HG03571 (cell line): ENCODE results near the gene FAM53B.

Source experiments
- ATAC-seq: cut with Tn5 transposase; IDR thresholded peaks from one replicate; pipeline ENCODE4 v1.9.1; 2021; ENCODE audit not compliant: unreplicated experiment

Gene FAM53B

DNA sequence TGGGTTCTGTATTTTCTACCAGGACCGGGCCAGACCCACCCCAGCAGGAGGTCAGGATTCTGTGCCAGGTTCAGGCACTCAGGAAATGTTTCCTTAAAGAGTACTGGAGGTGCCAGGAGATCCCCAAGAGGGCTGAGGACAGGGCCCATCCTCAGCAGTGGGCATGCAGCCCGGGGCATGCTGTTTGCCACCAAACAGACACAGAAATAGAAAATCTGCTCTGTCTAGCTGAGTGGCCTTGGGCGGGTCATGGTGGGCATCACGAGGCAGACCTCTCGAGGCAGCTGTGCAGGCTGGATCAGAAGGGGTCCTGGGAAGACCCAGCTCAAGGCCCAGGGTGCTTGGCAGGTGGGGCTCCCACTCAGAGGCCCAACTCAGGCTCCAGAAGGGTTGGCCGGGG lies 105.0 kb downstream of the FAM53B start:
- ATAC-seq = no peak

DNA sequence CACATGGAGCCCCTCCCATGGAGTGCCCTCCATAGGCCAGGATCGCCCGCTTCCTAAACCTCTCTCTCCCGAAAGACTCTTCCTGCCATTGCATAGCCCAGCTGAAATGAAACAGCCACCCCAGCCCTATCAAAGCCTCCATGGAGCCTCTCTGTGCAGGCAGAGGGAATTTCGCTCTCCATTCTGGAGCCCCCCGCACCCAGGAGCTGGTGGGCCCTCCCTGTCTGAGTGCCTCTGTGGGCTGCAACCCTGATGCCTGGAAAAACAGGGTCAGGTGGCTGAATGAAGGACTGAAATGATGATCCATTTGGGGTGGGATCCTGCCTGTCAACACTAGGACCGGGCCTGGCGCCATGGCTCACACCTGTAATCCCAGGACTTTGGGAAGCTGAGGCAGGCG lies 106.4 kb downstream of the FAM53B start:
- no peak for ATAC-seq

DNA sequence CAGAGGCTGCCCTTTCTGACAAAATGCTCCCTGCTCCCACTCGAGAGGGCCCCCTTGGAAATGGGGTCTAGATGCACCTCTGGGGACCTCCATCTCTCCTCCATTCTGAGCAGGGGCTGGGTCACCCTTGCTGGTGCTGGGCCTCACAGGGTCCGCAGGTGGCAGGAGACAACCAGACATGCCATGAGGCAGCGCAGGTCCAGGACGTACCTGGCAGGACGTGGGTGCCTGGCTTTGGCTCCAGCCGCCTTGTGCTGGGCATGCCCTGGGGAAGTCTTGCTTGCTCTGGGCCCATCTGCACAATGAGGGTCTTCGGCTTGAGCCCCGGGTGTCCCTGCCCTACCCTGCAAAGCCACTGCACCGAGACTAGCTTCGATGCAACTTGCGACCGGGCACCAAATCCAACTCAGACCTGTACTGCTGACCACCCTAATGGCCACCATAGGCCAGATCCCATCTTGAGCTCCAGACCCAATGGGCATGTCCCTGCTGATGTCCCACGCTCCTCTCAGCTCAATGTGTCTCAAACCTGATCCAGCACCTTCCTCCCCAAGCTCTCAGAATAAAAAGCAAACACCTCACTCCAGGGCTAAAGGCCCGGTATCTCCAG lies 107.0 kb downstream of the FAM53B start:
- ATAC-seq = no peak

DNA sequence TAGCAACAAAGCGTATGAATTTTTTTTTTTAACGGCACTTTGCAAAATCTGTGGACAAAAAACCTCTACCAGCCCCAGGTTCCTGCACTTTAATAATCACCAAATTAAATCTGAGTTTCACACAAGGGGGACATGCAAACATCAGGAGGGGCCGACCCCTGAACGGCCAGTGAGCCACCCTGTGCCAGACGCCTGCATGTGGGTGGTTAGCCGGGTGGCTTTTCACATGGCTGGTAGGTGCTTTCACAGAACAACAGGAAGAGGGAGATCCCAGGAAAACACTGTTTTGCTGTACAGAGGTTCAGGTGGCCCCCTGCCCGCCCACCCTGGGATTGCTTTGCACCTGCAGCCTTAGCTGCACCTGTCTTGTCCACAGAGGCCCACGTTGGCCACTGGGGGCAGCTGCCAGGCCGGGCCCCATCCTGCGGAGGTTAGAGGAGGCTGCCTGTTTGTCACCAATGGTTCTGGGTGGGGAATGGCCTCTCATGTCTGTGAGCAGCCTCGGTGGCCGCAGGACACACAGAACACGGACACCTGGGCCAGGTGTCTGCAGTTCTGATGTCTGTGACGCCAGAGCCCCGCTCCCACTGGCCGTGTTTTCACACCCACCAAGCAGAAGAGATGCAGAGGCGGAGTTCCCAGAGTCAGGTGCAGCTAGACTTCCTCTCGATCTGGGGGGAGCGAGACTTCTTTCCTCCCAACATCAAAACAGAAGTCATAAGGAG lies 107.7 kb downstream of the FAM53B start:
- no peak for ATAC-seq

DNA sequence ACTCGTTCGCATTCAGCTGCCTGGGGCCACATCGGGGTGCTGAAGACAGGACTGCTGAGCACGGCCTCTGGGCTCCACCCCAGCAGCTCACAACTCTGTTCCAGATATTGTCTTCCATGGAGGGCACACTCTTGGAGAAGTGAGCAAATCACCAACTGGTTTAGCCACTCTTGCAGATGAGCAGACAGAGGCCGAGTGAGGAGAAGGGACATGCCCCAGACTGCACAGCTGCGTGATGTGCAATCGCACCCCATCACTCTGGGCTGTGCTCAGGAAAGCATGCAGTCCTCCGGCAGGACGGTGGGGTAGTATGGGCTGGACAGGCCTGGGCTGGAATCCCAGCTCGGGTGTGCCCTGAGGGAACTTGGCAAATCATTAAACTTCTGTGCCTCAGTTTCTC lies 111.6 kb downstream of the FAM53B start:
- no peak for ATAC-seq

DNA sequence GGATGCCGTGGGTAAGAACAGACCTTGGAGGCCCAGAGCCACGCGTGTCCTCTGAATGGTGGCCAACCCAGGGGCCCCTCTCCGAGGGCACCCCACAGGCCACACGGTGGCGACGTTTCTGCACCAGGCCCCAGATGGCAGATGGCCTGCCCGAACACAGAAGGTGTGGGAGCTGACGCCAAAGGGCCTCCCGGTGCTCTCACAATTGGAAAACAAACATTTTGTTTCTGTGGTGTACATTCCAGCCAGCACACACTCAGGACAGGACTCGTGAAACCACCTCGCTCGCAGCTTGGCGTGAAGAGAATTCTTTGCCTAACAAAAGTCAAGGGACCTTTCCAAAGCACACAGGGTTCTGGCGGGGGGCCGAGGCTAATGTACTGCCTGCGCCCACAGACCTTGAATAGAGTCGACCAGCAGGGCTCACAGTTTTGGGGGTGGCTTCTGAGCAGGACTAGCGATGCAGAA lies 112.1 kb downstream of the FAM53B start:
- no peak for ATAC-seq

DNA sequence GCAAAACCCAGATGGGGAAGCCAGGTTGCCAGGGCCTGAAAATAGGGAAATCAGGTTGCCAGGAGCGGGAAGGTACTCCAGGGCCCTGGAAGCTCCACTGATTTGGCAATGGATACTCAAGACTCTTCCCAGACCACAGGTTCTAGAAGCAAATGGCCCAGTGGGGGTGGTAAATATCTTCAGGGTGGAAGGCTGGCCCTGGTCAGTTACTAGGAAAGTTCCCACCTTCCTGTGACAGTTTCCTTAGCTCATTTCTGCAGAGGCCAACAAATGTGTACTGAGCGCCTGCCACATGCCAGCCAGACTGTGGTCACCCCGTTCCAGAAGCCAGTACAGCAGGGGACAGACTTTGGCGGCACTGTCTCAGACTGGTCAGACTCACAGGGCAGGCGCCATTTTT lies 113.6 kb downstream of the FAM53B start:
- ATAC-seq = no peak

DNA sequence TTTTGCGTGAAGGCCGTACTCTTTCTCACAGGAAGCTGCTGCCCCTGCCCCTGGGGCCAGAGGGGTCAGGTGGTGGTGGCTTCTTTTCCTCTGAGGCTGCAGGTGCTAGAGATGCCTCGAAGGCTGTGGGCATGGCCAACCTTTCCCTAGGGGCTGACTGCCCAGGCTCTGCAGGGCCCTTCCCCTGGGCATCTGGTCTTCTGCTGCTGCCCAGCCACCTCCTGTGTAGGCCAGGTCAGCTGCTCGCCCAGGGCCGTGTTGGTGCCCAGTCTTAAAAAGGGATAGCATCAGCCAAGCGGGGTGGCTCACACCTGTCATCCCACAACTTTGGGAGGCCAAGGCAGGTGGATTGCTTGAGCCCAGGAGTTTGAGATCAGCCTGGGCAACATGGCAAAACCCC lies 114.3 kb downstream of the FAM53B start:
- ATAC-seq = no peak

DNA sequence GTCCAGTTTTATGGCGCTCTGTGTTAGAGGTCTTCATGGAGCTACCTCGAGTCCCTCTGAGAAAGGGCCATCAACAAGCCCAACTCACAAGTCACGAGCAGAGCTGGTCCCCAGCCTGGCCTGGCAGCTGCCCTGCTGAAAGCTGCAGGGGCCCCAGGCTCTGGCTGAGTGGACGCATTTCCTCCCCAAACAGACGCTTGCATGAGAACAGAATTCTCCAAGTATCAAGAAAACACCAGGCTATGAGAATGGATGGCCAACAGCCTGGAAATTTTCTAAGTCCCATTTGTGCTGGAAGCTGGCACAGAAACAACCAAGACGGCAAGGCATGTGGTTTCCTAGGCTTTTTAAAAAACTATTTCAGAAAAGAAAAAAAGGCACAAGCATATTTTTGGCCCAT lies 114.8 kb downstream of the FAM53B start:
- ATAC-seq = no peak

DNA sequence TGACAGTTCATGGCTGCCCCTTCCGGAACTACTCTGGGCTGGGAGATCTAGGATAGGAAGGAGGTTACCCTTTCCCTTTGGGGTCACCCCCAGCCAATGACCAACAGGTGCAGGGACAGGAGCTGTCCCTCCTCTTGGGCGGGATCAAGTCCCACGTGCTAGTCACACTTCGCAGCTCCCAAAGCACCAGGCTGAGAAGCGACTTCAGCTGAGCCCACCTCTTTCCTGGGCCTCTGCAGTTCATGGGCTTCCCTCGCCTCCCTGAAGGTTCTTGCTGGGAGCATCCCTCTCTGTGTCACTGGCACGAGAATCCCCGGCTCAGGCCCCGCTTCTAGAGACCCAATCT lies 115.5 kb downstream of the FAM53B start:
- ATAC-seq = no peak

DNA sequence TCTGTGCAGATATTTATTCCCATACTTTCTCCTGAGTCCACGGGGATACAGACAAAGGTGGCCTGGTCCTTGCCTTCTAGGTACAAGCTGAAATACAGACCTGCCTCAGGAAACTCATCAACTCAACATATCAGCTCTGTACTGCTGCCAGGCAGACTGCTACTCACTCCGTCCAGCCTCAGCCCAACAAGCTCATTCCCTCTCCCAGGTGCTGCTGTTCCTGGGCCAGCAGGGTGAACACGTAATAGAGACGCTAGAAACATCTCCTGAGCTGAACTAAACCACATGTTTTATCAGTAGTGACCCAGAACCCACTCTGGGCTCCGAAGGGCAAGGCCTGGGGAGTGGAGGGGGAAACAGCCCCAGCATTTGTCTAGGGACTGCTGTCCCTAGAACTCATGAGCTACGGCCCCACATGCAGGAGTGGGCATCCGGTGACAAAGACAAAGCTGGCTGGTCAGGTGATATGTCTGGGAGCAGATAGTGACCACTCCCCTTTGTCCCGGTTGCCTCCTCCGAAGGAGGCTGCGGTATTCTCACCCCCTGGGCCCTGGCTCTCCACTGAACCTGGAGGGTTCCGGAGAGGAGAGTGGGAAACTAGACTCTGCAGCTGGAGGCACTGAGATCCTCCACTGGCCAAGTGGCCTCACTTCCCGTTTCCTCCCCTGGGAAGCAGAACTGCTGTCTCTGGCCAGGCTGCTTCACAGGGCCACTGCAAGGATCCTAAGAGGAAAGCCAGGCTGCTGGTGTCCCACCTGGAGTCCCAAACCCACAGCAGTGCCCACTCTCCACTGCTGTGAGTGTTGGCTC lies 116.1 kb downstream of the FAM53B start:
- ATAC-seq = no peak

DNA sequence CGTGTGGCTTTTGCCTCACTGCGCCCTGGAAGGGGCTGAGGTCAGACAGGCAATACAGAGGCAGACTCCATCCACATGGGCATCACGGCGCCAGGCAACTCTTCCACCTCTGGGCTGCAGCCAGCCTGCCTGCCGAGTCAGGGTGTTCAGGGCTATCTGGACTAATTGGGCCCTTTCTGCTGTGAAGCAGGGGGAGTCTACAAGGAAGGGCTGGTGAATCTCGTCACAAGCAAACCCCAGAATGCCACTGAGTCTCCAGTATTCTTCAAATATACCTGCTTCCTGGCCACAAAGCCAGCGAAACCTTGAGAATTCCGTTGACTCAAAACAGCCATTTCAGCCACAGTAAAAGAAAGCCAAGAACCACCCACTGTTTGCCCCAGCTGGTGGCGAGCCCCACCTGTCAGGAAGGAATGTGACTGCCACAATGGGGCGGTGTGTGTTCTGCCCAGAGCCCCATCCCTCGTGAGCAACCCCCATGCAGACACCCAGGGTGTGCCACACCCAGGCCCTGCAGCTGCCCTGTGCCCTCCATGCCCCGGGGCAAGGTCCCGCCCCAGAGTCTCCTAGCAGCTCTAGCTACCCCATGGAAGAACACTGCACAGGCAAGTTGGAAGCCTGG lies 117.3 kb downstream of the FAM53B start:
- ATAC-seq = no peak

DNA sequence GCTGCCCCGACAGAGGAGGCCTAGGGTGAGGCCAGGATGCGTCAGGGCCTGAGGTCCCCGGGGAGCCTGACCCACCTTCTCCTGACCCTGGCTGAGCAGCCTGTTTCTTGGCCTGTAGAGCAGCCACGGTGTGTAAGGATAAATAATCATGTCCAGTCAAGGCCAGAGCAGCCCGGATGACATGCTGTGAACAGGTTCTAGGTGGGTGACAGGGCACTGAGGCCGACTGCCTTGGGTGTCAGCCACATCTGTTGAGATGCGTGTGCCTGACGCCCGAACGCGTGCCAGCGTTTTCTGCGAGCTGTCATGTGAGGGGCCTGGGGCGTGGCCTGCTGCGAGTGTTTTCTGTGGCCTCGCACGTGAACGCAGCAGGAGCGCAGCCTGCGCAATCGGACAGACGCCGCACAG lies 118.3 kb downstream of the FAM53B start:
- no peak for ATAC-seq

DNA sequence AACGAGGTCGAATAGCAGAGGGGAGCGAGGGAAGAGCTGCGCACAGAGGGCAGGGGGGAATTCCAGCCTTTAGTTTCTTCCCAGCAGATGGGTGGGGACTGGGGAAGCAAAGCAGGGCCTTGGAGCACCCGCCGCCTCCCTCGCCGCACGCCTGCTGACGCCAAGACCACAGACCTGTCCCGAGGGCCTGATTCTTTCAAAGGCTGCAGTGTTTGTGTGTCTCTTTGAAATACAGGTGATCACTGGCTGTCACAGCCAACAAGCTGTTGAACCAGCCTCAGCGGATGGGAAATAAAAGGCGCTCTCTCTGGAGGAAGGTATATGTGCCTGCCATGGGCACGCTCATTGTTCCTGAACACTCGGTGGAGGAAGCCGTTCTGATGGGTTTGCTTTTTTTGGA lies 119.3 kb downstream of the FAM53B start:
- no peak for ATAC-seq

DNA sequence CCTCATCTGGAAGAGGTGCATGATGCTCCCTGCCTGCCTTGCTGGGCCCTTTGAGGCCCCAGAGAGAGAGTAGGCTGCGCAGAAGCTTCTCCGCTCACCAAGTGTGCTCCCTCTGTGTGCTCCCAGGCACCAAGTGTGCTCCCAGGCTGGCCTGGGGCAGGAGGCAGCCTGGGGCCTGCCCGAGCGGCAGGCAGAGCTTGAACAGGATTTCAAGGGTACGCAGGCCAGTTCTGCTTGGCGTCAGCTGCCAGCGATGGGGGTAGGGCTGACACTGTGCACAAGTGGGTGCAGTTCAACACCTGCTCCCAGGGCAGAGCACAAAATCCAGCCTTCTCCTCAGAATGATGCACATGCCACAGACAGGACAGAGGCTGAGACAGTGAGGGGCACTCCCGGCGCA lies 119.7 kb downstream of the FAM53B start:
- no peak for ATAC-seq

DNA sequence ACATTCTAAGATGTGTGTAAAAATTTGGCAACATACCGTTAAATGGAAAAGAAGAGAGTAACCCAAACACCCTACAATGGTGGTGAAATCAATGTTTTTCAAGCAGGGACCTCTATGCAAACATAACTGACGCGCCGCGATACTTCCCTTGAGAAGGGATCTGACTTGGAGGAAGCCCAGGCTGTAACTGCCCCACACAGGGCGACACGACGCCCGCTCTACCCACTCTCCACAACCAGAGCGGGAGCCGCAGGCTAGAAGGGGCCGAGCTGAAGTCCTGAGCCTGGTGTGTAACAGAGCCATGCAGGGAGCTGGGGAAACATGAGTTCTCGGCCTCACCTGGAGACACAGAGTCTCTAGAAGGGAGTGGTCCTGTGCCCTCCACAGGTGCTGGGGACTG lies 120.2 kb downstream of the FAM53B start:
- no peak for ATAC-seq

DNA sequence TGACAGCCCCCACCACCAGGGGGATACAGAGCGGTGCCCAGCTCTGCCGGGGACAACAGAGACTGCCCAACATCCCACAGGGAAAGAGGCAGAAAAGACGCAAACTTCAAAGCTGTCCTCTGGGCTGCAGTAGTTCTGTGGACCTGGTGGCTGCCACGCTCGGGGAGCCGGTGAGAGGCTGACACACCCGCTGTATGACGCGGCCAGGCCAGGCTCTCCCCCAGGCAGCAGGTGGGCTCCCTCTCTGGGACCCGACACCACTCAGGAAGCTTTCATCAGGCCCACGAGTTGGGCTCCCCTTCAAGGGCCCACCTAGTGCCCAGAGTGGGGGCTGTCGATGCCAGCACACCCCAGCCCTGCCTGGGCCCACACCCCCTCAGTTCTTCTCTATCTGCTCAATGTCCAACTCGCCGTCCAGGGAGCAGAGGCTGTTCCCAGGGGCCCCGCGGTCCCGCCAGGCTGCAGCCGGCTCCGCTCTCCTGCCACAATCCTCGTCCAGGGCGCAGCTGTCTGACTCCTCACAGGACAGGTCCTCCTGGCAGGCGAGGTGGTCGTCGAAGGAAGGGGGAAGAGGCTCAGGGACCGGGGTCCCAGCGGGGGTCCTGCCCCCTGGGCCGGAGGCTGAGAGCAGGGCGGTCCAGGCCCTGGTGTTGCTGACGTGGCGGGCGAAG lies 121.2 kb downstream of the FAM53B start:
- no peak for ATAC-seq

DNA sequence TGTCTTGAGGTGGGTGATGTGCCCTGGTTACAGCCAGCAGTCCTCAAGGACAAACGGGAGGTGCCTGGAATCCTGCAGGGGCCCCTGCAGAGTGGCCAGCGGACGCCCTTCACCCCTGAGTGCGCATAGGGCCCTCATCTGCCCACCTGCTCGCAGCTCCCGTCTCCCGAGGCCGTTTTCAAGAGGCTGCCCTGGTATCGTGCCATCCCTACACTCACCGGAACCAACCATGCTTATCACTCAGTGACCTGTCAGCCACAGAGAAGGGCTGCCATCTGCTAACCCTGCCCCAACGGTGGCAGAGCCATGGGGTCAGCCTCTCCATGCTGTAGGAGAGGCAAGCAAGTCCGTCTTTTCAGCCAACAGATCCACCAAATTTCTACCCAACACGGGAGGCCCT lies 122.0 kb downstream of the FAM53B start:
- ATAC-seq = no peak

DNA sequence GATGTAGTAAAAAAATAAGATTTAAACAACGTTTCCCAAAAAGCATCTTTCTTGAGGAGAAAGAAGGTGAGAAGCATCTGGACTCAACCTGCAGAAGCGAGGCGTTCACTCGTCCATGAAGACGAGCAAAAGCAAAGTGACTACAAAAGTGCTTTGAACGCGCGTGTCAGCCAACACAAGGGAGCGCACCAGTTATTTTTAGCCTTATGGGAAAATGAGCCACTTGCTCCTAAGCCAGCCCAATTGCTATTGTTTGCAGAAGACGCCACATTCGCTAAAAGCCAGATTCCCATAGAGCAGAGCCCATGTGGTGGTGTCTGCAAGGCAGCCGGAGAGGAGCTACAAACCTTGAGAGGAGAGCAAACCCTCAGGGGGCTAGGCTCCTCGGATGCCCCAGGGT lies 122.5 kb downstream of the FAM53B start:
- no peak for ATAC-seq

DNA sequence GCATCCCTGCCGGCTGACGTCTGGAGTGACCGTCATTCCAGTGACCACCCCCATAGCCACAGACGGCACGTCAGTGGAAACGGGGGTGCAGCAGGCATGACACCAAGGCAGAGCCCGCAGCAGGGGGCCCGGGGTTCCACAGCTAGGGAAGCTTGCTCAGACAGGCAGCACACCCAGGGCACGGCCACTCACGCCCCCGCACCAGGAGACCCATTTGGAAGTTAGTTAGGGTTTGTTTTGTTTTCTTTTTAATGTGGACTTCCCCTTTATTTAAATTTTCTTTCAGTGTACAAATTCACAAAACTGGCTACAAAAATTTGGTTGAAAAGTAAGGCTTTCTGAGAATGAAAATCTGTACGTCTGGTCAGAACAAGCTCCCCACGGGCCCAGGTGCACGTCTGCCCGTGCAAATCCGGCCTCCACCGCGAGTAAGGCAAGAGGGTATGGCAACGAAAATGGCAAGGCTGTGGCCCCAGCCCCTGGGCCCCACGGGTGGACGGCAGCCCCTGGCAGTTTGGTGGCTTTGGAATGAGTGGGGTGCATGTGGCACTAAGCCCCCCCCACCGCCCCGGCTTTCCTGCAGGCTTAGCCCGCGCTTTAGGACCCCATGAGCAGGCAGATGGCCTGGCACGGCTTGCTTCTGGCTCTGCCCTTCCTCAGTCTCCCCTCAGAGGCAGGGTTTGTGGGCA lies 124.2 kb downstream of the FAM53B start:
- ATAC-seq = no peak

DNA sequence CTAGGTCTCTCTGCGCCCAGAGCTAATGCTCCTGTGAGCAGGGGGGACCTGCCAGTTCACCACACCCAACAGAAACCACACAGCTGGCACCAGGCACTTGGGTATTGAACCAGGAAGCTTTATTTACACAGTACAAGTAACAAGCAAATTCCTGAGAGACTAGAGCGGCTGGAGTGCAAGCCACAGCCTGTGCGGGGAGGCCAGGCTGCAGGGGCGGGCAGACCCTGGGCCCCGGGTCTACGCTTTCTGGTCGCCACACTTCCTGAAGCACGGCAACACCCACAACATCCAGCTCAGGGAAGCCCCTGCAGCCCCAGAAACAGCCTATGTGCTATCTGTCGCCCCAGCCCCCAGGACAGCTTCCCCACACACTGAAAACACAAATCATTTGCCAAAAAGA lies 125.0 kb downstream of the FAM53B start:
- ATAC-seq = no peak
